K562 (cell line): ENCODE results near the gene CLEC19A. TPM values are rescaled to one million over a fixed set of nuclear protein-coding genes. Genes with fewer than 3 reads are reported as not detected.

Experiments used
- ATAC-seq: fragments of 200-7000 bp; cut with Tn5 transposase; 3 replicates; pipeline ENCODE4 v1.9.1; 2020; ENCODE audit warnings: moderate library complexity
- BruUV-seq: library from RNA; stranded (reverse); fragments of 400-500 nt; replicated peaks from 2 replicates; lab custom pipeline; 2021; lab: Mats Ljungman, UMichigan
- CTCF ChIA-PET: fragments of 300-600 bp; formaldehyde crosslinking; extraction: SDS; loops from one replicate; lab custom pipeline; 2021; ENCODE audit warnings: low intra/inter-chr PET ratio; lab: Yijun Ruan, JAX
- POLR2A ChIA-PET: fragments of 300-600, 350-650 bp; sonication (Branson Sonifier 250); formaldehyde crosslinking; extraction: SDS; loops from one replicate; lab custom pipeline; 2021; ENCODE audit warnings: antibody characterized with exemption, inconsistent platforms; lab: Yijun Ruan, JAX
- DNase-seq, 4 experiments: peaks; one replicate each; pipeline versions ENCODE4 v3.0.0 to v3.0.0-alpha.2; 2011 to 2018; ENCODE audit warnings: low spot score in 3 of 4, mixed read lengths in 3 of 4; ENCODE audit errors: extremely low read depth in 1 of 4
- FAIRE-seq: peaks from 2 replicates; lab custom pipeline; 2011; peaks lifted over from hg19 to GRCh38; lab: Jason Lieb, UNC
- H2AFZ ChIP-seq: 2 replicates; pipeline ENCODE4 v1.6.0; 2011; ENCODE audit warnings: low read depth, low read length, control low read depth, inconsistent platforms
- H3K27ac ChIP-seq: fragments of 200-600 bp; 3 replicates; pipeline ENCODE4 v1.8.0; 2011; ENCODE audit warnings: low read depth, mild to moderate bottlenecking, control low read depth, inconsistent platforms, low read length, moderate library complexity, mixed read lengths; ENCODE audit errors: extremely low read depth
- H3K27me3 ChIP-seq, 2 experiments: fragments of 300-600 bp in 1 of 2; 2 replicates in 1 of 2; 3 replicates in 1 of 2; pipeline versions ENCODE4 v1.6.0 to v1.8.0; 2011; ENCODE audit warnings: inconsistent platforms in 2 of 2, low read length in 2 of 2, mild to moderate bottlenecking in 1 of 2, mixed read lengths in 1 of 2, moderate library complexity in 1 of 2; ENCODE audit not compliant: control insufficient read depth in 2 of 2, insufficient read depth in 2 of 2
- H3K36me3 ChIP-seq: fragments of 300-600 bp; 3 replicates; pipeline ENCODE4 v1.8.0; 2011; ENCODE audit warnings: mild to moderate bottlenecking, low read length, inconsistent platforms; ENCODE audit not compliant: control insufficient read depth, insufficient read depth
- H3K4me1 ChIP-seq, 2 experiments: fragments of 200-600 bp in 1 of 2; replicated peaks in 1 of 2; 2 replicates in 1 of 2; 3 replicates in 1 of 2; pipeline versions ENCODE4 v1.5.1 to v1.8.0; 2011; ENCODE audit warnings: inconsistent platforms in 2 of 2, low read length in 2 of 2, mild to moderate bottlenecking in 1 of 2, mixed read lengths in 1 of 2, moderate library complexity in 1 of 2; ENCODE audit not compliant: control insufficient read depth in 2 of 2, insufficient read depth in 2 of 2
- H3K4me2 ChIP-seq: 2 replicates; pipeline ENCODE4 v1.6.1; 2011; ENCODE audit warnings: low read length, control low read depth, inconsistent platforms, mixed read lengths; ENCODE audit not compliant: insufficient read depth
- H3K4me3 ChIP-seq: fragments of 200-600 bp; sonication (generic), shearing (Covaris generic); 2 replicates; pipeline ENCODE4 v1.5.1; 2016; ENCODE audit warnings: control low read depth, inconsistent platforms
- H3K79me2 ChIP-seq: fragments of 200-600 bp; 3 replicates; pipeline ENCODE4 v1.8.0; 2011; ENCODE audit warnings: low read length, inconsistent platforms; ENCODE audit not compliant: control insufficient read depth, insufficient read depth
- H3K9ac ChIP-seq, 2 experiments: 2 replicates each; pipeline versions ENCODE4 v1.6.0 to v1.6.1; 2011; ENCODE audit warnings: low read depth in 2 of 2, low read length in 2 of 2, control low read depth in 1 of 2, inconsistent platforms in 1 of 2, mild to moderate bottlenecking in 1 of 2, mixed read lengths in 1 of 2; ENCODE audit not compliant: insufficient read depth in 1 of 2
- H3K9me1 ChIP-seq: one replicate; pipeline ENCODE4 v1.6.0; 2011; ENCODE audit warnings: inconsistent platforms, mild to moderate bottlenecking, low read length, moderate library complexity; ENCODE audit not compliant: control insufficient read depth, insufficient read depth
- H3K9me3 ChIP-seq: replicated peaks from 2 replicates; pipeline ENCODE4 v1.5.1; 2011; ENCODE audit warnings: low read depth, low read length, inconsistent platforms; ENCODE audit not compliant: control insufficient read depth, insufficient read depth
- H4K20me1 ChIP-seq: replicated peaks from 2 replicates; pipeline ENCODE4 v1.6.1; 2011; ENCODE audit warnings: low read length, inconsistent platforms, mixed read lengths; ENCODE audit not compliant: control insufficient read depth, insufficient read depth
- FOXJ2 ChIP-seq: fragments of 200-800 bp; sonication (Bioruptor generic); IDR thresholded peaks from 2 replicates; pipeline ENCODE4 v1.6.1; 2016; ENCODE audit warnings: missing genetic modification characterization, missing compliant biosample characterization
- FOXK1 ChIP-seq: sonication (generic); formaldehyde crosslinking; IDR thresholded peaks from 2 replicates; pipeline ENCODE4 v1.8.0; 2022; ENCODE audit warnings: missing genetic modification reagents, mild to moderate bottlenecking, borderline replicate concordance
- GATA2 ChIP-seq: sonication (generic); formaldehyde crosslinking; IDR thresholded peaks from 2 replicates; pipeline ENCODE4 v1.4.0; 2020; ENCODE audit warnings: mild to moderate bottlenecking, missing genetic modification reagents
- HDAC8 ChIP-seq: fragments of 450-650 bp; IDR thresholded peaks from 2 replicates; pipeline ENCODE4 v1.6.1; 2016; ENCODE audit warnings: mild to moderate bottlenecking, missing genetic modification characterization, moderate library complexity, missing compliant biosample characterization
- KAT7 ChIP-seq: sonication (generic); formaldehyde crosslinking; IDR thresholded peaks from 2 replicates; pipeline ENCODE4 v1.8.0; 2022; ENCODE audit warnings: missing genetic modification reagents, mild to moderate bottlenecking, borderline replicate concordance
- KDM4B ChIP-seq, 2 experiments: fragments of 450-650 bp in 1 of 2; sonication (generic) in 1 of 2; IDR thresholded peaks; 2 replicates each; pipeline ENCODE4 v1.6.1; 2016 to 2017; ENCODE audit warnings: borderline replicate concordance in 2 of 2, antibody characterized with exemption in 1 of 2, low read depth in 1 of 2, mild to moderate bottlenecking in 1 of 2
- MYNN ChIP-seq, 2 experiments: sonication (generic); formaldehyde crosslinking in 1 of 2; IDR thresholded peaks; 2 replicates each; pipeline versions ENCODE4 v1.5.0 to v1.6.1; 2016 to 2020; ENCODE audit warnings: antibody characterized with exemption in 1 of 2, missing genetic modification reagents in 1 of 2
- NRF1 ChIP-seq, 2 experiments: fragments of 450-650 bp; IDR thresholded peaks in 1 of 2; conservative IDR thresholded peaks in 1 of 2; 2 replicates each; pipeline ENCODE4 v1.6.1; 2014; ENCODE audit warnings: mild to moderate bottlenecking in 2 of 2
- PHF20 ChIP-seq: fragments of 450-650 bp; IDR thresholded peaks from 2 replicates; pipeline ENCODE4 v1.6.1; 2018; ENCODE audit not compliant: partially characterized antibody
- SNRNP70 ChIP-seq: fragments of 200-400 bp; formaldehyde crosslinking; optimal IDR thresholded peaks from 2 replicates; pipeline ENCODE3; 2017; ENCODE audit warnings: low read depth, low read length
- TCF7 ChIP-seq: sonication (generic); IDR thresholded peaks from 2 replicates; pipeline ENCODE4 v1.6.1; 2016; ENCODE audit warnings: antibody characterized with exemption, borderline replicate concordance
- ZBTB26 ChIP-seq: fragments of 450-650 bp; formaldehyde crosslinking; IDR thresholded peaks from 2 replicates; pipeline ENCODE4 v1.4.0; 2022; ENCODE audit warnings: missing genetic modification characterization
- WGBS: fragments of 100-300 bp; shearing (Covaris generic); methylation state at CpG from one replicate; pipeline ENCODE4 v1.1.6; 2016; ENCODE audit warnings: low coverage, mixed read lengths; ENCODE audit not compliant: insufficient coverage; ENCODE audit errors: missing lambda C conversion rate; 5-methylcytosine and 5-hydroxymethylcytosine counted together
- in situ Hi-C: fragments of 300-500 bp; cut with MboI; formaldehyde crosslinking; loops from 4 replicates; pipeline ENCODE4 v1.15.0; 2018; ENCODE audit warnings: inconsistent platforms, mixed read lengths
- intact Hi-C: fragments of 100-400 bp; cut with micrococcal nuclease; formaldehyde crosslinking; loops from 2 replicates; pipeline ENCODE4 v1.14.2; 2022
- polyA plus RNA-seq, 8 experiments: library from polyadenylated mRNA; depleted of rRNA in 4 of 8; stranded (reverse) in 5 of 8; unstranded in 3 of 8; fragments of >200 nt; fragmentation: Nextera tagmentation in 2 of 8; fragmentation: Illumina TruSeq in 1 of 8; extraction: Ambion mirVana in 2 of 8; extraction: Trizol in 1 of 8; gene quantifications; 2 replicates each; pipeline versions ENCODE4 v1.2.1 to v1.2.3, GENCODE V29; 2011 to 2014; ENCODE audit warnings: inconsistent platforms in 1 of 8, missing spikeins in 1 of 8
- total RNA-seq, 7 experiments: library from RNA; depleted of rRNA in 6 of 7; stranded (reverse); fragments of >200 nt in 6 of 7; fragmentation: Illumina TruSeq in 2 of 7; extraction: Trizol in 2 of 7; gene quantifications; 2 replicates each; pipeline versions ENCODE4 v1.2.1 to v1.2.3, GENCODE V29; 2011 to 2021; ENCODE audit warnings: low replicate concordance in 1 of 7
- TF ChIP-seq, protein P1 (sequence below): fragments of 450-650 bp; IDR thresholded peaks from 2 replicates; pipeline ENCODE4 v1.6.1; 2016; ENCODE audit warnings: borderline replicate concordance
- TF ChIP-seq, protein P2 (sequence below): sonication (generic); formaldehyde crosslinking; IDR thresholded peaks from 2 replicates; pipeline ENCODE4 v1.8.1; 2023; ENCODE audit warnings: mild to moderate bottlenecking, missing genetic modification reagents
- TF ChIP-seq, protein P3 (sequence below): sonication (generic); formaldehyde crosslinking; IDR thresholded peaks from 2 replicates; pipeline ENCODE4 v1.9.0; 2022; ENCODE audit warnings: mild to moderate bottlenecking, missing genetic modification reagents

Gene CLEC19A
- total and polyA plus RNA-seq, 9 of the 15 experiments (the other 6 are each of a cell fraction or from before 2014, with no cell fraction given), result not detected

DNA sequence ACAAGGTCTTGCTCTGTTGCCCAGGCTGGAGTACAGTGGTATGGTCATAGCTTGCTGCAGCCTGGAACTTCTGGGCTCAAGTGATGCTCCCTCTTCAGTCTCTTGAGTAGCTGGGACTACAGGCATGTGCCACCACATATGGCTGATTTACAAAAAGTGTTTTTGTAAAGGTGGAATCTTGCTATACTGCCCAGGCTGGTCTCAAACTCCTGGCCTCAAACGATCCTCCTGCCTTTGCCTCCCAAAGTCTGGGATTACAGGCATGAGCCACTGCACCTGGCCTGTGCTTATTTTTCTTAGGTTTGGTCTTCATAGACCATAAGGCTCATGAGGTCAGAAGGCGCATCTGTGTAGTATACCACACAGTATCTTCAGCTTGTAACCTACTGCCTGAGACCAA is 5.3 kb downstream of the CLEC19A start:
- Histone ChIP-seq H3K27ac (no peak overlapping the region), H2AFZ (no peak overlapping the region), H3K4me2 (no peak overlapping the region), H3K9me1 (no peaks in the 10 kb centered on the region), H3K27me3 (peaks cover 0 to 8% of the 10 kb centered on the region in 2 experiments; a peak in 4 of 5 replicates), H3K4me3 (no peak overlapping the region), H3K4me1 (no peaks in the 10 kb centered on the region), H4K20me1 (0 out of 2 replicates have a peak, but pooled peaks cover 3% of the 10 kb centered on the region), H3K9ac (no peak overlapping the region), H3K79me2 (no peaks in the 10 kb centered on the region), H3K9me3 (no peaks in the 10 kb centered on the region), H3K36me3 (no peaks in the 10 kb centered on the region)
- ChIA-PET CTCF (no interaction called here), POLR2A (interaction anchor here (0.6 kb wide), 1 partner anchor 224 kb away, joined by 3 read pairs; the partner anchor contains the start of gene COQ7)
- ATAC-seq (no peak), DNase-seq (no peak), FAIRE-seq (no peak)
- intact Hi-C loops, result no loop called here
- WGBS, result 0% methylated on average over 2 of the region's 2 CpGs
- in situ Hi-C loops, result no loop called here
- BruUV-seq, result no TSS peak
- TF ChIP-seq, protein P1, sequence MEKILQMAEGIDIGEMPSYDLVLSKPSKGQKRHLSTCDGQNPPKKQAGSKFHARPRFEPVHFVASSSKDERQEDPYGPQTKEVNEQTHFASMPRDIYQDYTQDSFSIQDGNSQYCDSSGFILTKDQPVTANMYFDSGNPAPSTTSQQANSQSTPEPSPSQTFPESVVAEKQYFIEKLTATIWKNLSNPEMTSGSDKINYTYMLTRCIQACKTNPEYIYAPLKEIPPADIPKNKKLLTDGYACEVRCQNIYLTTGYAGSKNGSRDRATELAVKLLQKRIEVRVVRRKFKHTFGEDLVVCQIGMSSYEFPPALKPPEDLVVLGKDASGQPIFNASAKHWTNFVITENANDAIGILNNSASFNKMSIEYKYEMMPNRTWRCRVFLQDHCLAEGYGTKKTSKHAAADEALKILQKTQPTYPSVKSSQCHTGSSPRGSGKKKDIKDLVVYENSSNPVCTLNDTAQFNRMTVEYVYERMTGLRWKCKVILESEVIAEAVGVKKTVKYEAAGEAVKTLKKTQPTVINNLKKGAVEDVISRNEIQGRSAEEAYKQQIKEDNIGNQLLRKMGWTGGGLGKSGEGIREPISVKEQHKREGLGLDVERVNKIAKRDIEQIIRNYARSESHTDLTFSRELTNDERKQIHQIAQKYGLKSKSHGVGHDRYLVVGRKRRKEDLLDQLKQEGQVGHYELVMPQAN, result no peak
- no peak for TF ChIP-seq NRF1 (conservative IDR thresholded peaks at IDR 0.05 in 1 of 2, IDR thresholded peaks at IDR 0.05 in 1 of 2)
- no peak for TF ChIP-seq HDAC8
- TF ChIP-seq PHF20, result no peak
- no peak for TF ChIP-seq FOXK1
- no peak for TF ChIP-seq TCF7
- TF ChIP-seq, protein P2, sequence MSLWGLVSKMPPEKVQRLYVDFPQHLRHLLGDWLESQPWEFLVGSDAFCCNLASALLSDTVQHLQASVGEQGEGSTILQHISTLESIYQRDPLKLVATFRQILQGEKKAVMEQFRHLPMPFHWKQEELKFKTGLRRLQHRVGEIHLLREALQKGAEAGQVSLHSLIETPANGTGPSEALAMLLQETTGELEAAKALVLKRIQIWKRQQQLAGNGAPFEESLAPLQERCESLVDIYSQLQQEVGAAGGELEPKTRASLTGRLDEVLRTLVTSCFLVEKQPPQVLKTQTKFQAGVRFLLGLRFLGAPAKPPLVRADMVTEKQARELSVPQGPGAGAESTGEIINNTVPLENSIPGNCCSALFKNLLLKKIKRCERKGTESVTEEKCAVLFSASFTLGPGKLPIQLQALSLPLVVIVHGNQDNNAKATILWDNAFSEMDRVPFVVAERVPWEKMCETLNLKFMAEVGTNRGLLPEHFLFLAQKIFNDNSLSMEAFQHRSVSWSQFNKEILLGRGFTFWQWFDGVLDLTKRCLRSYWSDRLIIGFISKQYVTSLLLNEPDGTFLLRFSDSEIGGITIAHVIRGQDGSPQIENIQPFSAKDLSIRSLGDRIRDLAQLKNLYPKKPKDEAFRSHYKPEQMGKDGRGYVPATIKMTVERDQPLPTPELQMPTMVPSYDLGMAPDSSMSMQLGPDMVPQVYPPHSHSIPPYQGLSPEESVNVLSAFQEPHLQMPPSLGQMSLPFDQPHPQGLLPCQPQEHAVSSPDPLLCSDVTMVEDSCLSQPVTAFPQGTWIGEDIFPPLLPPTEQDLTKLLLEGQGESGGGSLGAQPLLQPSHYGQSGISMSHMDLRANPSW (CRISPR knock-in tag), result no peak
- no peak for TF ChIP-seq KAT7 (CRISPR knock-in tag)
- TF ChIP-seq SNRNP70, result no peak
- no peak for TF ChIP-seq ZBTB26 (CRISPR knock-in tag)
- no peak for TF ChIP-seq FOXJ2
- no peak for TF ChIP-seq MYNN (IDR thresholded peaks at IDR 0.05)
- no peak for TF ChIP-seq MYNN (CRISPR knock-in tag; IDR thresholded peaks at IDR 0.05)
- TF ChIP-seq KDM4B (IDR thresholded peaks at IDR 0.05; ENCODE audit: borderline replicate concordance in 2 of 2, low read depth in 1 of 2), result no peak
- TF ChIP-seq GATA2 (CRISPR knock-in tag), result no peak
- TF ChIP-seq, protein P3, sequence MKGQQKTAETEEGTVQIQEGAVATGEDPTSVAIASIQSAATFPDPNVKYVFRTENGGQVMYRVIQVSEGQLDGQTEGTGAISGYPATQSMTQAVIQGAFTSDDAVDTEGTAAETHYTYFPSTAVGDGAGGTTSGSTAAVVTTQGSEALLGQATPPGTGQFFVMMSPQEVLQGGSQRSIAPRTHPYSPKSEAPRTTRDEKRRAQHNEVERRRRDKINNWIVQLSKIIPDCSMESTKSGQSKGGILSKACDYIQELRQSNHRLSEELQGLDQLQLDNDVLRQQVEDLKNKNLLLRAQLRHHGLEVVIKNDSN (CRISPR knock-in tag), result no peak
